ENCODE measurements around the gene EEF1AKMT3. TPM values are rescaled to one million over a fixed set of nuclear protein-coding genes. Genes with fewer than 3 reads are reported as not detected.

The EEF1AKMT3 gene
- total RNA-seq, 2 experiments from 2014 or later: 4.0 to 4.3 TPM

DNA sequence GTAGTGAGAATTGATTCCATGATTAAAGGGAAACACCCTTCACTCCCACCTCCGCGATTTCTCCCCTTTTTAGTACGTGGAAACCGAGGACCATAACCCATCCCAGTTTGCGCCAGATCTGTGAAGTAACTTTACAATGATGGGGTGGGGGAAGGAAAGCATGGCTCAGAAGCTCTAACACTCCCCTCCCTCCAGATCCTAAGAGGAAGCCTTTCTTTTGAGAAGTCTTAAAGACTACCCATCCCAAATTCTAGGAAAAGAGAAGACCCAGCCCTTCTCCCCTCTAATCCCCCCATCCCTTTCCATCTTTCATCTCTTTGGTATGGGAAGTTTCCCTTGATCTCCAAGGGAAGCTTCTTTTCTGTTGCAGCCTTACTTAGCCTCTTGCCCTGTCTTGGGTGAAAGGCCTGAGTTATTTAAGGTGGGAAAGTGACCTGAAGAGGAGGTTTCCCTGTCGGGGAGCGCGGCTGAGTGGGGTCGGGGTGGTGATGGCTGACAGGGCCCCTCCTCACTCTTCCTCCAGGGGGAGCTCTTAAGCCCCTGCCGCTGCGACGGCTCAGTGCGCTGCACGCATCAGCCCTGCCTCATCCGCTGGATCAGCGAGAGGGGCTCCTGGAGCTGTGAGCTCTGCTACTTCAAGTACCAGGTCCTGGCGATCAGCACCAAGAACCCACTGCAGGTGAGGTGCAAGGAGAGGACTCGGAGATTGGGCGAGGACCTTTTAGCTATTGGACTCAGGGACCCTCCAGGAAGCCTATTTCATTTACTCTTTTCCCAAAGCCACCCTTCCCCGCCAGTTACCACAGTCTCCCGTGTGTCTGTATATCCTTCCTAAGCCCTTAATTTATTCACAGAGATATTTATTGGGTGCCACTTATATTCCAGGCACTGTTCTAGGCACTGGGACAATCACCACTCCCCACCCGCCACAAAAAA lies 15.7 kb upstream of the EEF1AKMT3 start:
- intact Hi-C loops (cut with micrococcal nuclease): no loop called here
- peak; percentile 33 for ATAC-seq
- H3K9me3 Mint-ChIP-seq: no peaks in the 10 kb centered on the region
- H3K4me3 Mint-ChIP-seq: peak overlapping the region; percentile 79
- H3K36me3 Mint-ChIP-seq (ENCODE audit: low read depth): peaks cover 37% of the 10 kb centered on the region
- peak; percentile 81 for TF ChIP-seq CTCF (IDR thresholded peaks at IDR 0.05)
- H3K27ac Mint-ChIP-seq: peak overlapping the region; percentile 67
- ChIA-PET POLR2A (interaction anchor here (0.8 to 2.4 kb wide), 10 partner anchors 8 to 1127 kb away, joined by 3 to 10 read pairs (median 6); partner anchors contain the start of genes BAZ2A, EEF1AKMT3, METTL1 and TSPAN31), CTCF (interaction anchor here (0.7 to 3.0 kb wide), 33 partner anchors 9 to 232 kb away, joined by 3 to 74 read pairs (median 5); partner anchors contain the start of genes AVIL, CYP27B1, EEF1AKMT3 and METTL1)
- no peaks in the 10 kb centered on the region for H3K27me3 Mint-ChIP-seq
- peak; percentile 81 for DNase-seq
- H3K4me1 Mint-ChIP-seq (ENCODE audit: low read depth): peaks cover 47% of the 10 kb centered on the region

GRCh38 chr12:57757771-57758170 lies 14.6 kb upstream of the EEF1AKMT3 start:
- ChIA-PET CTCF (interaction anchor here (1.8 to 3.0 kb wide), 3 partner anchors 9 to 148 kb away, joined by 5 to 74 read pairs (median 6); partner anchors contain the start of genes AVIL and CYP27B1), POLR2A (no interaction called here)
- H3K27me3 Mint-ChIP-seq: no peaks in the 10 kb centered on the region
- ATAC-seq: no peak
- H3K27ac Mint-ChIP-seq: no peak overlapping the region
- intact Hi-C loops (cut with micrococcal nuclease): no loop called here
- no peak for TF ChIP-seq CTCF (IDR thresholded peaks at IDR 0.05)
- H3K9me3 Mint-ChIP-seq: no peaks in the 10 kb centered on the region
- no peak for DNase-seq
- no peak overlapping the region for H3K4me3 Mint-ChIP-seq
- peaks cover 43% of the 10 kb centered on the region for H3K4me1 Mint-ChIP-seq (ENCODE audit: low read depth)
- H3K36me3 Mint-ChIP-seq (ENCODE audit: low read depth): peaks cover 37% of the 10 kb centered on the region

GRCh38 chr12:57758552-57759359 lies 13.7 kb upstream of the EEF1AKMT3 start:
- H3K27me3 Mint-ChIP-seq: no peaks in the 10 kb centered on the region
- CTCF ChIA-PET: interaction anchor here (0.8 to 10.4 kb wide), 11 partner anchors 10 to 147 kb away, joined by 3 to 122 read pairs (median 5); partner anchors contain the start of genes EEF1AKMT3, METTL1 and TSFM
- peaks cover 45% of the 10 kb centered on the region for H3K36me3 Mint-ChIP-seq (ENCODE audit: low read depth)
- no peak overlapping the region for H3K27ac Mint-ChIP-seq
- TF ChIP-seq CTCF (IDR thresholded peaks at IDR 0.05): no peak
- DNase-seq (no peak), ATAC-seq (no peak)
- no peak overlapping the region for H3K4me3 Mint-ChIP-seq
- intact Hi-C loops (cut with micrococcal nuclease): no loop called here
- POLR2A ChIA-PET: no interaction called here
- H3K9me3 Mint-ChIP-seq: no peaks in the 10 kb centered on the region
- H3K4me1 Mint-ChIP-seq (ENCODE audit: low read depth): peaks cover 43% of the 10 kb centered on the region

DNA sequence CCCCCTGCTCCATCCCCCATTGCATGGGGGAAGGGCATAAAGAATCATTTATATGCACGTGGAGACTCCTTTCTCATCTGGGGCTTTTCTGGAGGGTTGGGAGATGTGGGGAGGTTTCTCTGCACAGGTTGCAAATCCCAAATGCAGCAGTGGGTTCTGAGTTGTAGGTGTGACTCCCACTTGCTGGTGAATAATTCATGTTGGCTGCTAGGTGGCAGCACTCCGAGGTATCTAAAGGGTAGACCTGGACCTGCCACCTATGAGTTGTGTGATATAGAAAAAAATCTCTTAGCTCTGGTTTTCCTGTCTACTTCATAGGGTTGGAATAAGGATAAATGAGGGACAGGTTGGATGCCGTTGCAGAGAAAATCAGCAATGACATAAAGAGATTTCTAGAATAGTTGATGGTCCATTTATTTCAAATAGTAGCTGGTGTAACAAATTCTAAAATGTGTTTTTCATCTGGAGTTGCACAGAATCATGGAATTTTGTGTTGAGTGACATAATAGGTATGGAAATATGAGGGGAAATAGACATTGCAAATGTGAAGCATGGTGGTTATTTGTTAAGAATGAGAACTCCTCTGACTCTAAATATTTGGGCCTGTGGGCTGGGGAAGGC lies 12.9 kb upstream of the EEF1AKMT3 start:
- Mint-ChIP-seq H3K9me3 (no peaks in the 10 kb centered on the region), H3K27ac (no peak overlapping the region), H3K36me3 (ENCODE audit: low read depth) (peaks cover 50% of the 10 kb centered on the region), H3K4me3 (no peak overlapping the region), H3K27me3 (no peaks in the 10 kb centered on the region), H3K4me1 (ENCODE audit: low read depth) (peaks cover 41% of the 10 kb centered on the region)
- no peak for ATAC-seq
- peak; percentile 69 for TF ChIP-seq CTCF (IDR thresholded peaks at IDR 0.05)
- CTCF ChIA-PET: interaction anchor here (0.5 to 10.4 kb wide), 20 partner anchors 10 to 146 kb away, joined by 3 to 122 read pairs (median 4); partner anchors contain the start of genes EEF1AKMT3, METTL1, TSFM and TSPAN31
- intact Hi-C loops (cut with micrococcal nuclease): no loop called here
- peak; percentile 58 for DNase-seq
- POLR2A ChIA-PET: interaction anchor here (0.7 to 1.1 kb wide), 3 partner anchors 15 to 85 kb away, joined by 3 read pairs; no protein-coding TSS in a partner anchor

Measured in activated CD8-positive, alpha-beta T cell treated with anti-CD3 and anti-CD28 coated beads for 36 hours (primary cell).